H9 (cell line): ENCODE measurements around the gene CORIN. TPM values are rescaled to one million over a fixed set of nuclear protein-coding genes. Genes with fewer than 3 reads are reported as not detected.

Experiments
- DNase-seq: peaks from one replicate; pipeline ENCODE4 v3.0.0-alpha.2; 2017
- H2AFZ ChIP-seq: one replicate; pipeline ENCODE4 v1.6.1; 2013; ENCODE audit warnings: mild to moderate bottlenecking, low read length, control low read depth, moderate library complexity
- H2AK5ac ChIP-seq: 2 replicates; pipeline ENCODE4 v1.6.1; 2013; ENCODE audit warnings: low read length, control low read depth, mixed read lengths; ENCODE audit not compliant: insufficient read length
- H2BK120ac ChIP-seq: one replicate; pipeline ENCODE4 v1.6.1; 2013; ENCODE audit warnings: low read depth, mild to moderate bottlenecking, low read length, control low read depth, inconsistent platforms; ENCODE audit not compliant: poor library complexity, severe bottlenecking
- H2BK12ac ChIP-seq: 2 replicates; pipeline ENCODE4 v1.6.1; 2013; ENCODE audit warnings: low read length, control low read depth, mixed read lengths, low read depth; ENCODE audit not compliant: insufficient read length
- H2BK15ac ChIP-seq: 2 replicates; pipeline ENCODE4 v1.6.1; 2013; ENCODE audit warnings: low read depth, low read length, control low read depth
- H2BK20ac ChIP-seq: one replicate; pipeline ENCODE4 v1.6.1; 2013; ENCODE audit warnings: low read depth, mild to moderate bottlenecking, low read length, control low read depth, inconsistent platforms; ENCODE audit not compliant: poor library complexity, severe bottlenecking
- H2BK5ac ChIP-seq: 2 replicates; pipeline ENCODE4 v1.6.1; 2013; ENCODE audit warnings: low read length, control low read depth, mixed read lengths; ENCODE audit not compliant: insufficient read length
- H3K14ac ChIP-seq: 2 replicates; pipeline ENCODE4 v1.6.1; 2013; ENCODE audit warnings: low read length, control low read depth; ENCODE audit not compliant: insufficient read depth
- H3K18ac ChIP-seq: 2 replicates; pipeline ENCODE4 v1.6.1; 2013; ENCODE audit warnings: low read depth, mild to moderate bottlenecking, mixed read lengths, low read length, control low read depth; ENCODE audit not compliant: insufficient read length
- H3K23ac ChIP-seq: 2 replicates; pipeline ENCODE4 v1.6.1; 2013; ENCODE audit warnings: low read length, control low read depth, mixed read lengths, low read depth; ENCODE audit not compliant: insufficient read length
- H3K23me2 ChIP-seq: 2 replicates; pipeline ENCODE4 v1.6.1; 2013; ENCODE audit warnings: low read depth, mild to moderate bottlenecking, mixed read lengths, low read length, control low read depth; ENCODE audit not compliant: insufficient read length, poor library complexity, severe bottlenecking
- H3K27ac ChIP-seq: 2 replicates; pipeline ENCODE4 v1.5.1; 2013; ENCODE audit warnings: low read length, control low read depth, mixed read lengths, low read depth; ENCODE audit not compliant: insufficient read length
- H3K27me3 ChIP-seq: 2 replicates; pipeline ENCODE4 v1.6.1; 2013; ENCODE audit warnings: low read length, control low read depth, inconsistent platforms; ENCODE audit not compliant: insufficient read depth
- H3K4ac ChIP-seq: 2 replicates; pipeline ENCODE4 v1.6.1; 2013; ENCODE audit warnings: low read depth, mild to moderate bottlenecking, control low read depth, inconsistent platforms, low read length, moderate library complexity
- H3K4me1 ChIP-seq: 2 replicates; pipeline ENCODE4 v1.6.1; 2013; ENCODE audit warnings: low read length, control low read depth, inconsistent platforms; ENCODE audit not compliant: insufficient read depth
- H3K4me2 ChIP-seq: 2 replicates; pipeline ENCODE4 v1.6.1; 2013; ENCODE audit warnings: low read length, control low read depth, mixed read lengths; ENCODE audit not compliant: insufficient read length, insufficient read depth
- H3K56ac ChIP-seq: 2 replicates; pipeline ENCODE4 v1.6.1; 2013; ENCODE audit warnings: low read depth, mild to moderate bottlenecking, mixed read lengths, low read length, control low read depth; ENCODE audit not compliant: insufficient read length
- H3K79me1 ChIP-seq: 2 replicates; pipeline ENCODE4 v1.6.1; 2013; ENCODE audit warnings: low read depth, mild to moderate bottlenecking, moderate library complexity, low read length, control low read depth, inconsistent platforms; ENCODE audit not compliant: insufficient read depth, poor library complexity, severe bottlenecking
- H3K79me2 ChIP-seq: 2 replicates; pipeline ENCODE4 v1.6.1; 2013; ENCODE audit warnings: low read length, control low read depth, inconsistent platforms; ENCODE audit not compliant: insufficient read depth
- H3K9ac ChIP-seq: 2 replicates; pipeline ENCODE4 v1.6.1; 2013; ENCODE audit warnings: low read length, control low read depth, mixed read lengths; ENCODE audit not compliant: insufficient read length; ENCODE audit errors: extremely low read depth
- H3K9me3 ChIP-seq: one replicate; pipeline ENCODE4 v1.6.1; 2013; ENCODE audit warnings: low read depth, low read length, inconsistent platforms; ENCODE audit not compliant: control insufficient read depth
- H3T11ph ChIP-seq: one replicate; pipeline ENCODE4 v1.6.1; 2013; ENCODE audit warnings: mild to moderate bottlenecking, low read length, control low read depth, inconsistent platforms
- H4K20me1 ChIP-seq: one replicate; pipeline ENCODE4 v1.6.1; 2013; ENCODE audit not compliant: control insufficient read depth, insufficient read length, insufficient read depth
- H4K5ac ChIP-seq: 2 replicates; pipeline ENCODE4 v1.6.1; 2013; ENCODE audit warnings: low read depth, mild to moderate bottlenecking, mixed read lengths, low read length, control low read depth; ENCODE audit not compliant: insufficient read length
- H4K8ac ChIP-seq: replicated peaks from 2 replicates; pipeline ENCODE4 v1.6.1; 2013; ENCODE audit warnings: low read length, control low read depth, mixed read lengths, low read depth; ENCODE audit not compliant: insufficient read length
- H4K91ac ChIP-seq: 2 replicates; pipeline ENCODE4 v1.6.1; 2013; ENCODE audit warnings: low read depth, mild to moderate bottlenecking, moderate library complexity, mixed read lengths, low read length, control low read depth; ENCODE audit not compliant: insufficient read length
- H3K27ac Mint-ChIP-seq, 3 experiments: 2 replicates in 2 of 3; 3 replicates in 1 of 3; pipeline ENCODE4 v1.8.0; 2020 to 2021; ENCODE audit warnings: mixed read lengths in 3 of 3, mild to moderate bottlenecking in 1 of 3, moderate library complexity in 1 of 3
- H3K27me3 Mint-ChIP-seq: 2 replicates; pipeline ENCODE4 v1.8.0; 2021; ENCODE audit warnings: low read depth, mild to moderate bottlenecking, moderate library complexity, mixed read lengths
- H3K36me3 Mint-ChIP-seq, 3 experiments: 2 replicates in 2 of 3; 3 replicates in 1 of 3; pipeline ENCODE4 v1.8.0; 2020 to 2021; ENCODE audit warnings: low read depth in 3 of 3, mixed read lengths in 3 of 3; ENCODE audit not compliant: insufficient read depth in 1 of 3
- H3K4me1 Mint-ChIP-seq, 2 experiments: 2 replicates each; pipeline ENCODE4 v1.8.0; 2020; ENCODE audit warnings: mixed read lengths in 2 of 2
- H3K4me3 Mint-ChIP-seq, 2 experiments: 2 replicates in 1 of 2; 3 replicates in 1 of 2; pipeline ENCODE4 v1.8.0; 2020 to 2021; ENCODE audit warnings: mild to moderate bottlenecking in 2 of 2, mixed read lengths in 2 of 2, moderate library complexity in 1 of 2
- H3K9me3 Mint-ChIP-seq, 2 experiments: 2 replicates in 1 of 2; 3 replicates in 1 of 2; pipeline ENCODE4 v1.8.0; 2020; ENCODE audit warnings: mild to moderate bottlenecking in 2 of 2, mixed read lengths in 2 of 2, moderate library complexity in 1 of 2
- CTCF ChIP-seq: fragments of 200-600 bp; sonication (generic); conservative IDR thresholded peaks from 3 replicates; pipeline ENCODE4 v1.8.0; 2021; ENCODE audit warnings: antibody characterized with exemption, mild to moderate bottlenecking
- WGBS: extraction: QIAGEN DNeasy Blood & Tissue Kit; methylation state at CpG from one replicate; pipeline ENCODE4 v1.1.7; 2013; ENCODE audit warnings: missing lambda C conversion rate, low lambda C conversion rate, mixed read lengths; ENCODE audit not compliant: insufficient read length; ENCODE audit errors: extremely low coverage; 5-methylcytosine and 5-hydroxymethylcytosine counted together
- total RNA-seq: library from RNA; stranded (reverse); gene quantifications from 2 replicates; pipeline ENCODE4 v1.2.1, GENCODE V29; 2021

Gene CORIN
- total RNA-seq, 1 experiment from 2014 or later: 0.39 TPM

DNA sequence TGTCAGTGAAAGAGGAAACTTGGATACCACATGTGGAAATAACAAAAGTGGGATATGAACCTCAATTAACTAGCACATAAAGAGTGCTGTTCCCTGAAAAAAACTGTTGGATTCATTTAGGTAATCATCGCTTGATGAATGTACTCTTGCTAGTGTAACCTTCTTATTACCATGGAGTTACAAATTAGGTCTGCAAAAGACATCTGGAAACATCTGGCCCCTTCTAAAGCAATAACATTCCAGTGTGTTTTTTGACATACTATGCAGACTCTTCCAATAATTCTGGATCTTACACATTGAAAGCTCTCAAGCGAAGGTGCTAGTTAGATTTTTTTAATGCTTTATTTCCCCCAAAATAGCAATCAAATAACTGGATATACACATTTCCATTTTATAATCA lies 218.2 kb downstream of the CORIN start:
- Histone ChIP-seq H2BK15ac (no peak overlapping the region), H4K20me1 (no peaks in the 10 kb centered on the region), H3K9me3 (no peaks in the 10 kb centered on the region), H3K14ac (no peak overlapping the region), H3K27ac (no peak overlapping the region), H2BK5ac (no peak overlapping the region), H3T11ph (no peak overlapping the region), H3K79me2 (no peaks in the 10 kb centered on the region), H2AFZ (no peak overlapping the region), H2BK20ac (no peak overlapping the region), H3K18ac (no peak overlapping the region), H4K91ac (no peak overlapping the region), H3K56ac (no peak overlapping the region), H4K8ac (no peak overlapping the region), H2BK12ac (no peak overlapping the region), H4K5ac (no peak overlapping the region), H3K4ac (no peak overlapping the region), H3K23me2 (no peaks in the 10 kb centered on the region), H3K79me1 (no peaks in the 10 kb centered on the region), H3K4me2 (no peak overlapping the region), H3K23ac (no peak overlapping the region), H2AK5ac (no peak overlapping the region), H3K9ac (no peak overlapping the region), H3K4me1 (no peaks in the 10 kb centered on the region), H2BK120ac (no peak overlapping the region), H3K27me3 (no peaks in the 10 kb centered on the region)
- DNase-seq: no peak
- H3K27ac Mint-ChIP-seq: no peak overlapping the region
- H3K36me3 Mint-ChIP-seq: no peaks in the 10 kb centered on the region
- H3K9me3 Mint-ChIP-seq: peaks cover 0 to 4% of the 10 kb centered on the region in 2 experiments; a peak in 1 of 5 replicates
- H3K4me1 Mint-ChIP-seq: no peaks in the 10 kb centered on the region
- H3K27me3 Mint-ChIP-seq: peaks cover 1% of the 10 kb centered on the region; the same call in 1 of the 2 replicates
- no peak for TF ChIP-seq CTCF
- no CpG with 5 or more reads among the region's 2 CpGs for WGBS
- no peak overlapping the region for H3K4me3 Mint-ChIP-seq
